Stromal cell of bone marrow (primary cell): ENCODE data around the gene MAGEB17.
A peak's percentile ranks its signal among the peaks of the same experiment; 100 is the strongest.
"Not testable (repeated sequence)": the region's sequence is repeated elsewhere in the genome, so short reads cannot be mapped to it uniquely, and the experiment has no call there.

ENCODE experiments used
- DNase-seq: peaks from one replicate; pipeline ENCODE4 v3.0.0-alpha.2; 2012; ENCODE audit warnings: low read depth

Gene MAGEB17

DNA sequence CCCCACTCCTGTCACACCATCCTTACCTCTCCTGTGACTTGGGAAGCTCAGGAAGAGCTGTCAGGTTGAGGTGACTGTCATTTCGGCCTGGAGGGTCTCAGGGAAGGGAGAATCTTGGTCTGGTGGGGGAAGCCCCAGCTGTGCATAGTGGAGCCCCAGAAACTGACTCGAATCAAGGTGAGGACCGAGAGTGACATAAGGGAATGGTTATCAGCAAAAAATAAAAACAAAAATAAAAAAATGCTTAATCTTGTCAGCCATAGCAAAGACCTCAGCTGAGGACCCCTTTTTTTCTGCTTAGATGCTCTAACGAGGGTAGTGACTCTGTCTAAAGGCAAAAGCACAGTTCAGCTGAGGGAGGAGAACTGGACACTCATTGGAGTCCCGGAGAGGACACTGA is at the start of gene MAGEB17:
TSS of gene MAGEB17 (plus strand) at position 301 of the 400 bp plus-strand sequence. CDS start 2,902 bp downstream, outside the sequence.
- DNase-seq: no peak

GRCh38 chrX:16119353-16120220 is 47.7 kb upstream of the MAGEB17 start:
- DNase-seq: no peak

GRCh38 chrX:16120431-16120830 is 46.9 kb upstream of the MAGEB17 start:
- no peak for DNase-seq

- DNase-seq: peak; percentile 67
These were observed 44.0 kb upstream of the MAGEB17 start, which contains the start of gene GRPR for GRCh38 chrX:16123222-16123786. GRPR (plus strand) TSS chrX:16123565; CDS start chrX:16123954, 389 bp downstream.

DNA sequence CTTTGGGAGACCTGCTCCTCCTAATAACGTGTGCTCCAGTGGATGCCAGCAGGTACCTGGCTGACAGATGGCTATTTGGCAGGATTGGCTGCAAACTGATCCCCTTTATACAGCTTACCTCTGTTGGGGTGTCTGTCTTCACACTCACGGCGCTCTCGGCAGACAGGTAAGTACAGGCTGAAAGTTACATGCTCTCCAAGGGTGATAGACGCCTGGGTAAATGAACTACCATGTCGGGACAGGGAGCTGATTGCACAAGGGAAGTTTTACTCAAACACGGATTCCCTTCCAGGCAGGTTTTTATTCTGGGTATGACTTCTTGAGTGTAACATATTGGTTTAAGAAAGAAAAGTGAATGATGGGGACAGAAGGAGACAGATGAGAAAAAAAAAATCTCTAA is 43.1 kb upstream of the MAGEB17 start:
- DNase-seq: no peak

DNA sequence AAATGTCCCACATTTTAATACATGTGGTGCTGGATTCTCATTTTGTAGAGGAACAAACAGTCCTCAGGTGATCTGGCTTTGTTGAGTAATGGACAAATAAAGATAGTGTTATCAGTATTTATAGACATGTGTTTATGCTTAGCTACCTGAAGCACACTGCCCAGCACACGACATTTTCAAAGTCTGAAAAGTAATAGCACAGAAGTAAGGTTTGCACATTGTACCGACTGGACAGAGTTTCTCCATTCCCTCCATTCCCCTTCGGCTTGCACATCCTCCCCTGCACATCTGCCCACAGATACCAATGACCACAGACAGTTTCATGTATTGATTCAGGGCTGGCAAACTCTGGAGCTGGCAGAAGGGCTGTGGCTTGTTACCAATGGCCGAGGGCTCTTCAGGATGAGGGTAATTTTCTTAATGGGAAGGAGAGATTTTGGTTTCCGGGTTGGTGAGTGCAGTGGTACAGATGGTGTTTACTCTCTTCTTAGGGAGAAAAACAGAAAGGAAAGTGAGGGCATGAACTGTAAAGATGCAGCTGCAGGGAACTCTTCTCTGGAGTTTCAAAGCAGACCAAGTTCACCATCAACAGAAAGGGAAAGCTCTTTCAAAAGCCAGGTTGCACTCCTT is 41.6 kb upstream of the MAGEB17 start:
- DNase-seq: no peak

- no peak for DNase-seq
These were observed 36.6 kb upstream of the MAGEB17 start for GRCh38 chrX:16130707-16131106.

- DNase-seq: no peak
These were observed 32.3 kb upstream of the MAGEB17 start for GRCh38 chrX:16134936-16135335.

DNA sequence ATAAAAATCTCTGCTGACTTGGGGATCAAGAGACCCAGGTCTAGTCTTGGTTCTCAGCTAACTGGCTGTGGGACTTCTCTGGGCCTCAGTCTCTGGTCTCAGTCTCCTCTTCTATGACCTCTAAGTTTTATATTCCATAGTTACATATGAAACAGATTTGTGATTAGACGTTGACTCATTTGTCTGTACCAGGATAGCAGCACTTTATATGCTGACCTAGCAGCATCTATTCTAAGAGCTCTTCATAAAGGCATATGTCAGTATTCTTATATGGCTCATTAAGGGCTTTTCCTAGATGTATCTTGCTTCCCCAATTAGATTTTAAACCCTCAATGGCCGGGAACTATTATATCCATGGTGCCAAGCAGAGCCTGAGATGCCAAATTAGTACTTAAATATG is 31.2 kb upstream of the MAGEB17 start:
- no peak for DNase-seq

DNA sequence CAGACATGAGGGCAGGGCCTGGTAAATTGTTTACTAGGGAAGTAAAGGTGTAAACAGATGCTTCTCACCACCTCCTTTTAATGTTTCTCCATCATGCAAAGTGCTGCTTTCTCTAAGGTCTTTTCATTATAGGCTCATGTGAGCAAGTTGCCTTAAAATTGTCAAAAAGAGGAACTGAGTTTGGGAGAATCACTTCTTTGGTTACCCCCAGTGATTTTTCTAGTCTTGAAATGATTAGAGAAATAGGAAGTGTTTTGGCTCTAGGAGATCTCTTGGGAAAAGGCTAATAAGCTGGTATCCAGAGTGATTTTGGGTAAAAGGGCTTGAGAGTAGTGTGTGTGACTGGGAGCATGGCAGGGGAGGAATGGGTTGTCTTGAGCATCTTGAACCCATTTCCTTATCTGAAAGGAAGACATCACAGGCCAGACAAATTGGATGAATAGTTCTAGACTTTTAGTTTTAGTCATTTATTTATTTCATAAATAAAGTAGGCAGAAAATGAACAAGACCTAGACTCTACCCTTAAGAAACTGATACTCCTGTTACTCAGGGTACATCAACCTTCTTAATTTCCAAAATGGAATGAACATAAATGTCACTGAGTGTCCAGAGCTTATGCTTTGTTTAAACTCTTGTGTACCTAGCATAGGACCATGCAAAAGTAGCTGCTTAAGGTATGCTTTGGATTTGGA is 29.7 kb upstream of the MAGEB17 start:
- no peak for DNase-seq

GRCh38 chrX:16138108-16138427 is 29.2 kb upstream of the MAGEB17 start:
- no peak for DNase-seq

- DNase-seq: no peak
These were observed 26.8 kb upstream of the MAGEB17 start for GRCh38 chrX:16140448-16140847.

DNA sequence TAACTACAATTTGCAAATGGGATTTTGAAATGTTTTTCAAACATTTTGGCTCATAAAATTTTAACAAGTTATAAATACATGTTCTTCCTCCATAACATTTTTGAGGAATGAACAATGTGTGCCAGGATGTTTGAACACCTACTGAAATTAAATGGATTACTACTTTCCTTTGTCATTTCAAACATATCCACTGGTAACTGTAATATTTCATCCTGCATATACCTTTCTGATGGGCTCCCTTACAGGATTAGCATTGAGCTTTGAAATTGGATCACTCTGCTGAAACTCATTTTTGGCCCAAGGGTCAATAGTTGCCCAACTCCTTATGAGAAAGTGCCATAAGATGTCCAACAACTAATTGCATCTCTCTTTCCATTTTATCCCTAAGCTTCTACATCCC is 26.3 kb upstream of the MAGEB17 start:
- no peak for DNase-seq

GRCh38 chrX:16141422-16142245 is 25.6 kb upstream of the MAGEB17 start:
- no peak for DNase-seq

DNA sequence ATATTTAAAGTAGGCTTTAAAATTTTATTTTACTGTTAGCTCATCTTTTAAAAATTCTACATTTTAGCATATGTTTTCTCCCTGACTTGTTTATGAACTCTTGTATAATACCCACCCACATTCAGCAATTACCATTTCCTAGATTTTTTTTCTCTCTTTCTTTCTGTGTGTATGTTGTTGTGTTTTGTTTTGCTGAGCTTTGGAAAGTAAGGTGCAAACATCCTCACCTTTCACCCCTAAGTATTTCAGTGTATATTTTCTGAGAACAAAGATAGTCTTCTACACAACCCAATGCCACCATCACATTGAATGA is 25.1 kb upstream of the MAGEB17 start:
- no peak for DNase-seq

- no peak for DNase-seq
These were observed 23.3 kb upstream of the MAGEB17 start for GRCh38 chrX:16143968-16144367.

- no peak for DNase-seq
These were observed 22.9 kb upstream of the MAGEB17 start for GRCh38 chrX:16144420-16144819.

- not testable (repeated sequence) for DNase-seq
These were observed 22.2 kb upstream of the MAGEB17 start for GRCh38 chrX:16145093-16145492.

GRCh38 chrX:16145656-16146055 is 21.6 kb upstream of the MAGEB17 start:
- no peak for DNase-seq

DNA sequence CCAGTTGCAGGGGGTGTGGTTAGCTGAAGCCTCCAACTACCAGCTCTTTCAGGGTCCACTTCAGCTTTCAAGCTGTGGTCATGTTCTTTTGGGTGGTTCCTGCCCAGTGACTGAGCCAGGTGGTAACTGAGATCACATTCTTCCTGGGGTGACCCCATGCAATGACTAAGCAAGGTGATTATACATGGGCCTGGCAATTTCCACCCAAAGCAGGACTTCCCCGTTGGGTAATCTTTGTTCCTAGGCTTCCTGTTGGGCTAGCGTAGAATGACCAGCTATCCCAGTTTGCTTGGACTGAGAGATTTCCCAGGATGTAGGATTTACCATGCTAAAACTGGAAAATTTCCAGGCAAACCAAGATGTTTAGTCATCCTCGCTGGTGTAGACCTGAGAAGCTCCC is 18.4 kb upstream of the MAGEB17 start:
- no peak for DNase-seq

DNA sequence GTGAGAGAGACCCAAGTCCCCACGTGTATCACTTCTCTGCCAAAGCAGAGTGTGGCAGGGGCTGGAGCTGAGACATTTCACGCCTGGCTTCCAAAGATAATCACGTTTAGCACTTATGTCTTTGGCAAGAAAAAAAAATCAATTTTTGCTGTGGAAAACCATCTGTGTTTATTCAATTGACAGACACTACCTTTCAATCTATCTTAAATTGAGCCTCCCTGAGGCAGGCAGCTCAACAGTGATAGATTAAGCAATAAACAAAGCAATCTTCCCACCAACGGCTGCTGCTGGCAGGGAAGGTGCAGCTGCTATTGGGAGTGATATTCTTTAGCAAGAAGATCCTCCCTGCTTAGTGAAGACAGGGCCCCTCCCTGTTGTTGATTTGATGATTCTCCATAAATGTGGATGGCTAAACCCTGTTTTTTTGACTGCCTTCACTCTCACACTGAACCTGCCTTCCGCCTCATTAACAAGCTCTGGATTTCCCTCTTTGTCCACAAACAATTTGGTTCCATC is 11.6 kb upstream of the MAGEB17 start:
- DNase-seq: no peak
